HG02885 (cell line): ENCODE data around the gene NTN4.
"Not testable (repeated sequence)": the region's sequence is repeated elsewhere in the genome, so short reads cannot be mapped to it uniquely, and the experiment has no call there.

Source experiments
- ATAC-seq: cut with Tn5 transposase; IDR thresholded peaks from one replicate; pipeline ENCODE4 v1.9.1; 2021; ENCODE audit warnings: mild to moderate bottlenecking; ENCODE audit not compliant: unreplicated experiment, poor library complexity

The NTN4 gene

DNA sequence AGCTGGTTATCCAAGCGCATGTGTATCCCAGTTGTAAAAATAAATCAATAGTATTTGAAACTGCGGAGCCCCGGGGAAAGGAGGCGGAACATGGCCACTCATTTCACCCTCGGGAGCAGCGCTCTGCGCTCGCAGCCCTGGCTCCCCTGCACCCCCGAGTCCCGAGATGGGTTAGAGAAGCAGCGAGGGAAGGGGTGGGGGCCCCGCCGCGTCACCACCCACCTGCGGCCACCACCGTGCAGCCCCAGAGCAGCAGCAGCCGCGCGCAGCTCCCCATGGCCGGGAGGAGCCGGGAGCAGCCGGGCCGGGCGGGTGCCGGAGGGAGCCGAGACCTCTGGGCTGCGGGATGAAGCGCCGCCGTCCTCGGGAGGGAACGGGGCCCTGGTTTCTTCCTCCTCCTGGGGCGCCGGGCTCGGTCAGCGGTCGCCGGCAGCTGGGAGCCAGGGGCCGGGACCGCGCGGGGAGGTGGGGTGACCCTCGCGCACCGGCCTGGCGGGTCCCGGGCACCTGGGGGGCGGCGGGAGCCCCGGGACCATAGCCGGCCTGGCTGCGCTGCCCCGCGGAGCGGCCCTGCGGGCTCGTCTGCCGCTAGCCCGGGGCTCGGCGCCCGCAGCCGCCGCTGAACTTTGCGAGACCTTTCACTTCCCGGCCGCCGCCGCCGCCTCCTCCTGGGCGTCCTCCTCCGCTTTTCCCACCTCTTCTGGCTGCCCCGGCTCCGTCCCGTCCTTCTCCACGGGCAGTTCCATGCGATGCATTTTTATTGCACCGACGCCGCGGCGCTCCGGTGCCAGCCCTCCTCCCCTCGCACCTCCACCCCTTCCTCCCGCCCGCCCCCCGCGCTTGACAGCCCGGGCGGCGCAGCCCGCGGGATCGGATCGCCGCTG, at the start of gene NTN4:
NTN4 (minus strand) TSS at position 732 of the 884 bp plus-strand sequence; CDS start at position 277, 455 bp downstream.
- ATAC-seq = peak; percentile 70

- ATAC-seq = no peak
Observed at GRCh38 chr12:95838125-95838524, 47.6 kb upstream of the NTN4 start.

DNA sequence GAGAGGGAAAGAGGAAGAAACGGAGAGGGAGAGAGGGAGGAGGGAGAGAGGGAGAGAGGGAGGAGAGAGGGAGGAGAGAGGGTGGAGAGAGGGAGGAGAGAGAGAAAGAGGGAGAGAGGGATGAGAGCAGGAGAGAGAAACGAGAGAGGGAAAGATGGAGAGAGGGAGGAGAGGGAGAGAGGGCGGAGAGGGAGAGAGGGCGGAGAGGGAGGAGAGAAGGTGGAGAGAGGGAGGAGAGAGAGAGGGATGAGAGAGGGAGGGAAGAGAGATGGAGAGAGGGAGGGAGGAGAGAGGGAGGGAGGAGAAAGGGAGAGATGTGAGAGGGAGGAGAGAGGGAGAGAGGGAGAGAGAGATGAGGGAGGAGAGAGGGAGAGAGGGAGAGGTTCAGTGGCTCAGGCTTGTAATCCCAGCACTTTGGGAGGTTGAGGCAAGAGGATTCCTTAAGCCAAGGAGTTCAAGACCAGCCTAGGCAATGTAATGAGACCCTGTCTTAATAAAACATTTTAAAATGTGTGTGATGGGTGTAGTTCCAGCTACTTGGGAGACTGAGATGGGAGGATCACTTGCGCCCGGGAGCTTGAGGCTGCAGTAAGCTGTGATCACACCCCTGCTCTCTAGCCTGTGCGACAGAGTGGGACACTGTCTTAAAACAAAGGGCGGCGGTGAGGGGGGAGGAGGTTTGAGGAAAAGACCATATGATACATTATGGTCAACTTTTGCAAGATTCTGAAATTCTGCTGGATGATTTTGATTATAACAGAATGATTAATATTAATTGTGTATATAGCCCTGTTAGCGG, 46.9 kb upstream of the NTN4 start:
- ATAC-seq = no peak

DNA sequence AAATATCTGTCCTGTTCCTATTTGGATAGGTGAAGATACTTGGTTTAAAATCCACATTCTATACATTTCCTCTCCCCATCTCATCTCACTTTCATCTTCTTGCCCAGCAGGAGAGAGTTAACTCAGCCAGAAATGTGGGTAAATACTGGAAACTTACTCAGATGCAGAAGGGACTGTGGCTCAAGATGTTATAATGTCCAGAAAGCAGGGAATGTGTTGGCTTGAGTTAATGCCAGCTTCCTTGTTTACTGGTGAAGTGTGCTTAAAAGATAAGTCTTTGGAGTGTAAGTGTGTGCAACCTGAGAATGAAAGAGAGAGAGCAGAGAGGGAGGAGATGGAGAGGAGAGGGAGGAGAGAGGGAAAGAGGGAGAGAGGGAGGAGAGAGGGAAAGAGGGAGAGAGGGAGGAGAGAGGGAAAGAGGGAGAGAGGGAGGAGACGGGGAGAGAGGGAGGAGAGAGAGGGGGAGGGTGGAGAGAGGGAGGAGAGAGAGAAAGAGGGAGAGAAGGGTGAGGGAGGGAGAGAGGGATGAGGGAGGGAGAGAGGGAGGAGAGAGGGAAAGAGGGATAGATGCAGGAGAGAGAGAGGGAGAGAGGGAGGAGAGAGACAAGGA, 46.2 kb upstream of the NTN4 start:
- ATAC-seq = no peak

DNA sequence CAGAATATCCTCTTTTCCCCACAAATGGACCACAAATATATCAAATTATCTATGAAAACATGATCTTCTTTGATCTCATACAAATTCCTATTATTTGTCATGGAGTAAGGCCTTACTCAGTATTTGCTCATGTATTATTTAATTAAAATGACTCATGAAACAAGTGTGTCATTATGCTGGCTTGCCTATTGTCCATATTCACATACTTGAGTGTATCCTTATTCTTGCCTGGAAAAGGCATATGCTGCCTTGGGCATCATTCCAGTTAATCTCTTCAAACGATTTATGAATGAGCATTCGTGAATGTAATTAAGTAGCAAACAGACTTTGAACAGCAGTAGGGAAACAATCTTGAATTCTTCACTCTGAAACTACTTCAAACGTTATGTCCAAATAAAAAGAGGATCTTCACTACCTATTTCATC, 45.6 kb upstream of the NTN4 start:
- no peak for ATAC-seq

DNA sequence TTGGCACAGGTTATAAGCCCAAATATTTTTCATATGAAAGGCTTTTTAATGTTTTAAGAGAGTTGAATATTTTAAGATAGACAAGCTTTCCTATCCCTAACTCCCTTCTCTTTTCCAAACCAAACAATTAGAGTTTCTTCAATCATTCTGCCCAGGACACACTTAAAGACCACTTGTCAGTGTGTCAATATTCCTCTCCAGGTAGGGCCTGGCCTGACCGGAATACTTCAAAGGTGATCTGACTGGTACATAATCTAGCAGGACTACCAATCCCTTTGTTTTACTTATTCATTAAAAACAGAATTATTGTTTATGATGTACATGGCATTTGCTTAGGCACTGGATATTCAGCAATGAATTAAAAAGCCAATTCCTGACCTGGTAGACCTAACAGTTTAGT, 44.0 kb upstream of the NTN4 start:
- no peak for ATAC-seq

DNA sequence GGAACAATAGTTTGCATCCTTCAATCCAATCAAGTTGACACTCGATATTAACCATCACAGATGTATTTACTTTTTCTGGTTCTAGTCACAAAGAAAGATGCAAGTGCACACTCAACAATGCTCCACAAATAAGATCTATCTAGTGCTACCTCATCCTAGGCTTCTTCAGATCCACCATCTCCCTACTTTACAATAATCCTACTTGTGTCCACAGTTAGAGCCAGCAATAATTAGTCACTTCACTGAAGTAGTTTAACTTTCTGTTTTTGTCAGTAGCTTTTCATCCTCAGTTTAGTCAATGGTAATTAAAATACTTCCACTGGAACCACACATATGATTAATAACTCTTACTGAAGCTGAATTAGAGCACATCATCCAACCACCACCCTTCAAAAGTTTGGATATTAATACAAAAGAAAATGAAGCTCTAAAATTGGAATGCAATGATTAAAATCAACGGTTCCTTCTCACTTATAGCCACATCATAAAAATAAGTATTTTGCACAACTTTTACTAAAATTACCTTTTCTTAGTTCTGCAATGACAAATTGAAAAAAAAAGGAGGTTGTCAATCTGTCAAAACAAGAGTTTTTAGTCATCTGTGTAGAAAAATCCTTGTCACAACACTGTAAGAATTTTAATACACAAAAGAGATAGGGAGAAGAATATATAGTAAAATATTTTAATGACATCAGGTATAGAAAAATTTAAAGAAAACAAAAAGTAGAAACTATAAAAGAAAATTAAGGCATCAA, 39.9 kb upstream of the NTN4 start:
- ATAC-seq = no peak

- ATAC-seq = no peak
Observed at GRCh38 chr12:95829395-95829794, 38.8 kb upstream of the NTN4 start.

DNA sequence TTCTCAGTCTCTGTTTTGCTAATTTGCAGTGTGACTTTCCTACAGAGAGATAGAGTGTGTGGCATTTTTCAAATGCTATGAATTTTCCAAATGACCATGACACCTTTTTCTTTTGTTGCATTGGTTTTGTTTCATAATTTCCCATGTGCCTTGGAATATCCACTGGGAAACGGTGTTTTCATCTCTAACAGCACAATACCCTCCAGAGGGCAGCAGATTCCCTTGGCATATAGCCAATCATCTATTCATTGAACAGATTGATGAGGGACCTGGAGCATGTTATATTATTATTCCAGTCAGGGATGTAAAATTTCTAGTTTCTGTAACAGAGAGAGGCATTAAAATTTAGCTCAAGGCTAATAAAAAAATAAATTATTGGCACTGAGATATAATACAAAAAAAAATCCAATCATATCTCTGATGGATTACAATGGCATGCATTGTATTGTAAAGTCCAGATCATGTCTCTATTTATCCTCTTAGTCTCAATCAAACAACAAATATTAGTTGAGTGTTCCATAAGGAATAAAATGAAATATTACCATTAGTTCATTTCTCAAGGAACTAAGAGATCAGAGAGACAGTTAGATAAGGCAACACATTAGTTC, 29.6 kb upstream of the NTN4 start:
- no peak for ATAC-seq

GRCh38 chr12:95815632-95816212, 25.2 kb upstream of the NTN4 start:
- no peak for ATAC-seq

GRCh38 chr12:95812155-95812554, 21.6 kb upstream of the NTN4 start:
- not testable (repeated sequence) for ATAC-seq

DNA sequence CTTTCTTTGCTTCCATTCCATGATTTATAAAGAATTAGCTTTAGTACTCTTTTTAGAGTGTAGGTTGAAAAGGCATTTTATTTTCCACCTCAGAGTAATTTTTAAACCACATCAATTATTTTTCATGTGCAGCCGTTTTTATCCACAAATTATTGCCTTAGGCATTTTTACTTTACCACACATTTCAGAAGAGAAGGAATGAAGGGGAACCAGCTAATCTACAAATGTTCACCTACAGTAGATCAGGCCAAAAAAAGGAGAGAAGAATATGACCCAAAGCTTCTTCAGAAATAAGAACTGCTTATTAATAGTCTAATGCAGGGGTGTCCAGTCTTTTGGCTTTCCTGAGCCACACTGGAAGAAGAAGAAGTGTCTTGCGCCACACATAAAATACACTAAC, 19.8 kb upstream of the NTN4 start:
- no peak for ATAC-seq

GRCh38 chr12:95809000-95809680, 18.6 kb upstream of the NTN4 start:
- no peak for ATAC-seq

DNA sequence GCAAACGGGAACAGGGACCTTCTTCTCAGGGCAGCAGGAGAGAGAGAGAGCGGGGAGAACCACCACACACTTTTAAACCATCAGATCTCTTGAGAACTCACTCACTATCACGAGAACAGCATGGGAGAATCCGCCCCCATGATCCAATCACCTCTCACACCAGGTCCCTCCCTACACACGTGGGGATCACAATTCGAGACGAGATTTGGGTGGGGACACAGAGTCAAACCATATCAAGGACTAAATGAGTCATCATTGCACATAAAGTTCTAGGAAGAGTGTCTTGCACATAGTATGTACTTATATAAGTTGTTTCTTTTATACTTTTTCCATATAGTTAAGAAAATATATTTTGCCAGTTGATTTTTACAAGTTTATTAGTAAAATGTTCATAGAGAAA, 17.6 kb upstream of the NTN4 start:
- no peak for ATAC-seq

GRCh38 chr12:95805864-95806671, 15.5 kb upstream of the NTN4 start:
- ATAC-seq = no peak

DNA sequence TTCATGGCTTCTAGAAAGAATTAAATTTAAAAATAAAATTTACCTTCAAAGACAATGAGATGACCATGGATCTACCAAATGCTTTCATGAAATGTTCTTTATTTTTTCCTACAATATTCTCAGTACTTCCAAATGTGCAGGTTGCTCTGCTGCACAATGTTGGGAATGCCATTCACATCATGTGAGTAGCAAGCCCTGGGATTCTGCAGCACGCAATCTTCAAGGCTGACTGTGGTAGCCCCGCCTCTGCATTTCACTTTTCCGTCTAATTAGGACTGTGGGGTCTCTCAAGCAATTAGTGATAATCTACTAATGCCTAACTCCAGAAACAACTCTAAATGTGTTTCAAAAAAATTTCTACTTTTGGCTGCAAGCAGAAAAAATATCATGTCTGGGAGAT, 13.7 kb upstream of the NTN4 start:
- ATAC-seq = no peak

GRCh38 chr12:95803817-95804216, 13.3 kb upstream of the NTN4 start:
- ATAC-seq = no peak
